Measurements from ENCODE around the gene NTRK2.

Gene NTRK2

DNA sequence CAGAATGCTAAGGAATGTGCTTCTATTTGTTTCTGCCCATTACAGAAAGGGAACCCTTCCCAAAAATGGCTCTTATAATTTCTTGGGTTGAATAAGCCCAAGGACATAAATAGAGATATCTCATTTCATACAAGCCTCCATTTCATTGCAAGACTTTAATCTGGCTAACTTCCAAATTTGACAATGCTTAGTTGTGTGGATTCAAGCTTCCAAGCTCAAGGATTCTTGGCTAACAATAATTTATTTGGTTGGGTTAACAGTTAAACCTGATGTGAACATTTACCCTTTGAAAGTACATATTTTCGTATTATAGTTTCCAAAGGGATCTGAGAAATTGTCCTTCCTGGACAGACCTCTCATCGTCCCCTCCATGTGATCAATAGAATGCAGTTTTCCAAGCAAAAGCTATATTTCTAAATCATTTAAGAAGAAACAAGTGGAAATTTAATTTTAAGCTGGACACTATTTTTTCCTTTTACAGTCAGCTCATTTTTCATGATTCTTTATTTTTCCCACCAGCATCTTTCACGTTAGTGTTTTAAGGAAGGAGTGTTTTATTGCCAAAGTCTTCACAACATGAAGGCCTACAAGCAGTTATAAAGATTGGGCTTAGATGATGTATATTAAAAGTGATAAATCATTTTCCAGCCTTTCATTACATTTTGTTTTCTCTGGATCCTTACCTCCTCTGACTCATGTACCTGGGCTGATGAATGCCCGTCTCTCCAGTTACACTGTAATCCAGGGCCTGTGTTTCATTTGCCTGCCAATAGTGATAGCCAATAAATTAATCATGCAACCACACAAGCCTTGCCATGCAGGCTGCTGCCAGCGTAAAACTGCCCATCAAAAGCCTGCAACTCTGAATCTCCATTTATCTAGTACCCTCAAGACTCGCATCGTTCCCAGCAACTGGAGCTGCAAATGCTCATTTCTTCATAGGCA, 176.7 kb downstream of the NTRK2 start:
- Histone ChIP-seq H3K36me3 (ENCODE audit: insufficient read depth, low read length) (no peaks in the 10 kb centered on the region), H3K4me1 (ENCODE audit: insufficient read depth, low read length) (peaks cover 38% of the 10 kb centered on the region), H3K4me3 (ENCODE audit: low read length) (no peak overlapping the region), H3K9me3 (ENCODE audit: low read length) (no peaks in the 10 kb centered on the region), H3K27me3 (ENCODE audit: insufficient read depth, low read length) (no peaks in the 10 kb centered on the region), H2AFZ (ENCODE audit: low read depth, low read length) (no peak overlapping the region)

DNA sequence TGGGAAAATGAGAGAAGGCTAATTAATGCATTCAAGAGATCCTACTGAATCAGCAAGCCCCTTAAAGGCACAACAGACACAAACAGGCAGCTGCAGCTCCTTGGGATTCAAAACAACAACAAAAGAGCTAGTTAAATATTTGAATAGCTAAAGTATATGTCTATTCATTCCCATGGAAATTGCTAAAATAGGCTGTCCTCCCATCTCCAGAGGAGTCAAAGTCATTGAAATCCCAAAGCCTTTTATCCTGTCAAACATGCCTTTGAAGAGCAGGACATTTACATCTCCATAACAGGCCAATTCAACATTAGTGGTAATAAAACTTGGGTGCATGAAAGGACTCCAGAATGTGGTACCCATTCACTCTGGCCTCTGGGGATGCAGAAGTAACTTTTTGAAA, 177.4 kb downstream of the NTRK2 start:
- peaks cover 45% of the 10 kb centered on the region for H3K4me1 ChIP-seq (ENCODE audit: insufficient read depth, low read length)
- H2AFZ ChIP-seq (ENCODE audit: low read depth, low read length), result no peak overlapping the region

DNA sequence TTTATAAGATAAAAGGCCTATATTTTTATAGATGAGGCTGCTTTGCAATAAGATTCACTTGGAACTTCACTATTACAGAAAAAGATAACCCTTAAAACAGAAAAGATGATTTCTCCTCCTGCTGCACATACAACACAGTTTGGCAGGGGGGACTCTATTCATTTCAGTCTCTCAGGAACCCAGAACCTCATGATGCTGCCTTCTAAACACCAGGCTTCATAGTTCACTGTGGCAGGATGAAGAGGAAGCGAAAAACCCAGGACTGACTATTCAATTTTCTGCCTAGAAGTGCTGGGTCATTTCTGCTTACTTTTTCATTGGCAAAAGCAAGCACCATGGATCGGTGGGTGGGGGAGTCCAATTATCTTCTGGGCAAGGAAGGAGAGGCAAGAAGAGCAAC, 179.5 kb downstream of the NTRK2 start:
- Histone ChIP-seq H3K36me3 (ENCODE audit: insufficient read depth, low read length) (no peaks in the 10 kb centered on the region), H3K9me3 (ENCODE audit: low read length) (no peaks in the 10 kb centered on the region), H3K27me3 (ENCODE audit: insufficient read depth, low read length) (no peaks in the 10 kb centered on the region), H3K4me1 (ENCODE audit: insufficient read depth, low read length) (peaks cover 62% of the 10 kb centered on the region), H3K4me3 (ENCODE audit: low read length) (no peak overlapping the region), H2AFZ (ENCODE audit: low read depth, low read length) (no peak overlapping the region)

More for the DNA sequence above, 177.4 kb downstream of the NTRK2 start:
- no peaks in the 10 kb centered on the region for H3K9me3 ChIP-seq (ENCODE audit: low read length)
- H3K27me3 ChIP-seq (ENCODE audit: insufficient read depth, low read length), result no peaks in the 10 kb centered on the region
- no peaks in the 10 kb centered on the region for H3K36me3 ChIP-seq (ENCODE audit: insufficient read depth, low read length)
- no peak overlapping the region for H3K4me3 ChIP-seq (ENCODE audit: low read length)

DNA sequence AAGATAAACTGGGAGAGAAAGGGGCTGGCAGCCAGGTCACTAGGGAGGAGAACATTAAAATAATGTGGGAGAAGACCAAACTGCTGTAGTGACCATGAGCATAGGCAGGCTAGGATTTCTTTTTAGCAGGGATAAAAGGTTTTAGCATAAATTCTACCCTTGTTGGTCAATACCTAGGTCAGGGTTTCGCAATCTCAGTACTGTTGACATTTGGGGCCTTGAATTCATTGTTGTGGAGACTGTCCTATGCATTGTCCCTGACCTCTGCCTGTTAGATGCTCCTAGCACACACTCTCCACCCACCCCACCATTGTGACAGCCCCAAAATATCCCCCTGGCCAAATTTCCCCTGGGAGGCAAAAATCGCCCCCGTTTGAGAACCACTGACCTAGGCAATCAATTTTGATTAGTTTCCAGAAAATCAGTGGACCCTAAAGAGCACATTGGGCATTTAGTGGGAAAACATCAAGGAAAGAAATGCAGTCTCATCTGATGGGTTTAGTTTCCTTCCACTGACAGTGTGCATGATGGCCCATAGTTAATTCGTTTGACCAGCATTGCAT, 181.4 kb downstream of the NTRK2 start:
- no peaks in the 10 kb centered on the region for H3K27me3 ChIP-seq (ENCODE audit: insufficient read depth, low read length)
- no peaks in the 10 kb centered on the region for H3K36me3 ChIP-seq (ENCODE audit: insufficient read depth, low read length)

DNA sequence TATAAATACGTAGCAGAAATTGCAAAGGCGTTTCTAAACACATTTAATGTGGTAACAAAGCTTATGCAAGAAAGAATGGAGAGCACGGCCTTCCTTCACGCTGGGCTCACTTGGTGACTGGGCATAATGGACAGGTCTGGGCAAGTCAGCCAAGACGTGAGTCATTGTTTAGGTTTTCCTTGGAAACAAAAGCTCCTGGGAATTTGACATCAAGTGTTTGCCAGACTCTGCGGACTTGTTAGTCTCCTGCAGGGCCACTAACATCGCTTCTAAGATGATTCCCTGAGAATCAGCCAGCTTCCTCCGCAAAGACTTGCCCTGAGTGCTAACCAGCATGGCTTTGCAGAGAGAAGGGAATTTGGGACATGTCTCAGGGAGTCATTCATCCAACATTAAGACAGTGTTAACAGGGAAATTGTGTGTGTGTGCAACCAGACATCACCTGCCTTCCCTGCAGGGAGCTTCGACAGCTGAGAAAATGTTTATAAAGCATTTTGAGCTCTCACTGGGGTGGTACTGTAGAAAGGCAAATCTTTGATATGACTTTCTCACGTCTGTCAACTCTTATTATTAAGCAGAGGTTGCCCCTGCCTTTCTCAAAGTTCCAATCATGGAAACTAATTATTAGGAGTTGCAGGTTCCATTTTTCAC, 182.5 kb downstream of the NTRK2 start:
- Histone ChIP-seq H3K4me3 (ENCODE audit: low read length) (no peak overlapping the region), H3K36me3 (ENCODE audit: insufficient read depth, low read length) (no peaks in the 10 kb centered on the region), H3K27me3 (ENCODE audit: insufficient read depth, low read length) (no peaks in the 10 kb centered on the region), H3K9me3 (ENCODE audit: low read length) (no peaks in the 10 kb centered on the region), H2AFZ (ENCODE audit: low read depth, low read length) (no peak overlapping the region), H3K4me1 (ENCODE audit: insufficient read depth, low read length) (peaks cover 48% of the 10 kb centered on the region)

More for the DNA sequence above, 181.4 kb downstream of the NTRK2 start:
- Histone ChIP-seq H3K9me3 (ENCODE audit: low read length) (no peaks in the 10 kb centered on the region), H2AFZ (ENCODE audit: low read depth, low read length) (no peak overlapping the region), H3K4me3 (ENCODE audit: low read length) (no peak overlapping the region), H3K4me1 (ENCODE audit: insufficient read depth, low read length) (peaks cover 58% of the 10 kb centered on the region)

DNA sequence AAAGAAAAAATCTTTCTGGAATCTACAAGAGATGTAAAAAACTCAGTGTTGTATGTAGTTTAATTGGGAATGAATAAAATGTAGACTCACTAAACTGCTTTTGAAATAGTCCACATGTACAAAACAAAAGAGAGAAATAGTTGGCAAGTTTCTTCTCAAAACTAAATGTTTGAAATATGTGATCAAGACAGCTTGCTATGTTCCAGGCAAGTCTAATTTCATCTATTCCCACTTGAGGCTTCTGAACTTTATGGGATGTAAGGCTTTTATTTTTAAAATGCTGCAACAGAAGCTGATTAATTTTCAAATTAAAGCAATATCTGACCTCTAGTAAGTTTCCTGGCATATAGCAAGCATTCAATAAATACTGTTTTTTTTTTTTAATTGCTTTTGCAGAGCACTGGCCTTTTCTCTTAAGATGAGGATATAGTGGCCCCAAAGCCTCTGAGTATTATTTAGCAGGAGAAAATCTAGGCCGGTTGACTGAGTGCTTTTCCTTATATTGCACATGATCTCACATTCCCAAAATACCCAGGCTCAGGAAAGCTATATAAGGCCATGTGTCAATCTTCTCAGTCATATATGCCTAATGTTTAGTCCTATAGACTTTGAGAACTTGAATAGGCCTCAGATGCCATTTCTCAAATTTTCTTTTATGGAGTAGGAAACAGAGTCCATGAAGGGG, 183.2 kb downstream of the NTRK2 start:
- Histone ChIP-seq H3K36me3 (ENCODE audit: insufficient read depth, low read length) (no peaks in the 10 kb centered on the region), H3K27me3 (ENCODE audit: insufficient read depth, low read length) (no peaks in the 10 kb centered on the region), H3K9me3 (ENCODE audit: low read length) (no peaks in the 10 kb centered on the region), H3K4me3 (ENCODE audit: low read length) (no peak overlapping the region), H3K4me1 (ENCODE audit: insufficient read depth, low read length) (peaks cover 45% of the 10 kb centered on the region), H2AFZ (ENCODE audit: low read depth, low read length) (no peak overlapping the region)

DNA sequence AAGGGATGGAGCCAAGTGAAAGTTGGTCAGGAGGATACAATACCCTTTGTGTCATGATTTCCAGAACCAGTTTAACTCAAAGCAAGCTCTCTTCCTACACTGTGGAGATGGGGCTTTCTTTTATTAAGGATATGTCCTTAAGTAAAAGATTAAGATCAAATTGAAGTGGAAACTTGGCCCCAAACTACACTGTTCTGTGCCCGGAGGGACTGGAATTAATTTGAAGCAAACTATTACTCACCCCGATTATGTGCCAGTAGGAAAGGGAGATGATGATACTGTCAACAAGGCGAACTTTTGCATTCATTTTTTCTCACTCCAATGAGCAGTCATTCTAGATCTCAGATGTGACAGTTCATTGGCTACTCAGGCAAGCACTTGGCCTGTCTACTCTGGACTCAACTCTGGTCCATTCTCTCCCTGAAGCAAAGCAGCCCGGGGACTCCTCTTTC, 186.7 kb downstream of the NTRK2 start:
- peaks cover 57% of the 10 kb centered on the region for H3K4me1 ChIP-seq (ENCODE audit: insufficient read depth, low read length)

DNA sequence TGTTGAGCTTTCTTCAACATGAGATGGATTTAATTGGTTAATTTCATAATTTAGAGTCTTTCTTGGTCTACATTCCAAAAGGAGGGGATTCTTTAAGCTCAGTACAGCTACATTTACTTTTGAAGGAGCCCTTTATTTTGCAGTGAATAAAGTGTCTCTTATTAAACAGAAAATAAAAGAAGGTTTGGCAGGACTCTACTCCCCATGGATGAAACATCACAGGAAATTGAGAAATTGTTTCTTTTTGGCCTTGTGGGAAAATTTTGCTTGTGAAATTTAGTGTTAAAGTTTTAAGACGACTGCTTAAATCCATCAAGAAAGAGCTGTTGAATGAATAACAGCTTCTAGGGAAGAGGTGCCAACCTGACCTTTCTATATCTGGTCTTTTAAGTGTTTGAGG, 187.7 kb downstream of the NTRK2 start:
- H3K9me3 ChIP-seq (ENCODE audit: low read length), result no peaks in the 10 kb centered on the region
- H2AFZ ChIP-seq (ENCODE audit: low read depth, low read length), result no peak overlapping the region
- peaks cover 57% of the 10 kb centered on the region for H3K4me1 ChIP-seq (ENCODE audit: insufficient read depth, low read length)
- no peaks in the 10 kb centered on the region for H3K36me3 ChIP-seq (ENCODE audit: insufficient read depth, low read length)
- H3K27me3 ChIP-seq (ENCODE audit: insufficient read depth, low read length), result no peaks in the 10 kb centered on the region
- H3K4me3 ChIP-seq (ENCODE audit: low read length), result no peak overlapping the region

More for the DNA sequence above, 186.7 kb downstream of the NTRK2 start:
- Histone ChIP-seq H3K27me3 (ENCODE audit: insufficient read depth, low read length) (no peaks in the 10 kb centered on the region), H2AFZ (ENCODE audit: low read depth, low read length) (no peak overlapping the region), H3K9me3 (ENCODE audit: low read length) (no peaks in the 10 kb centered on the region), H3K36me3 (ENCODE audit: insufficient read depth, low read length) (no peaks in the 10 kb centered on the region), H3K4me3 (ENCODE audit: low read length) (no peak overlapping the region)

DNA sequence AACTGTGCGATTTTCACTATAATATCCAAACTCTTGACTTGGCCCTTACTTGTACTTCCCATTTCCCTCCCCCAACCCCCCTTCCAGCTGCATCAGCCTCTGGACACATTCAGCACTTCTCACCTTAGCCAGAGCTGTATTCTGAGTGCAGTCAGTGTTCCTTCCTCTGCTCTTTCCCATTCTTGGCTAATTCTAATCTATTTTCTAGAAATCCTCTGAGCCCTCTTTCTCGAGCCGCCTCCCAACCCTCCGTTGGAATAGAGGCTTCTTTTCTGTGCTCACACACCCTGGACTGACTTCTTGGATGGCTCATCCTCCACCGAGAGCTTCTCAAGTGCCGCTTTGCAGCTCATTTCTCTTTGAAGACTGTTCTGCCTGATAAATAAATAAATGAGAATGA, 188.8 kb downstream of the NTRK2 start:
- Histone ChIP-seq H3K4me1 (ENCODE audit: insufficient read depth, low read length) (peaks cover 57% of the 10 kb centered on the region), H3K9me3 (ENCODE audit: low read length) (no peaks in the 10 kb centered on the region), H3K27me3 (ENCODE audit: insufficient read depth, low read length) (no peaks in the 10 kb centered on the region)

DNA sequence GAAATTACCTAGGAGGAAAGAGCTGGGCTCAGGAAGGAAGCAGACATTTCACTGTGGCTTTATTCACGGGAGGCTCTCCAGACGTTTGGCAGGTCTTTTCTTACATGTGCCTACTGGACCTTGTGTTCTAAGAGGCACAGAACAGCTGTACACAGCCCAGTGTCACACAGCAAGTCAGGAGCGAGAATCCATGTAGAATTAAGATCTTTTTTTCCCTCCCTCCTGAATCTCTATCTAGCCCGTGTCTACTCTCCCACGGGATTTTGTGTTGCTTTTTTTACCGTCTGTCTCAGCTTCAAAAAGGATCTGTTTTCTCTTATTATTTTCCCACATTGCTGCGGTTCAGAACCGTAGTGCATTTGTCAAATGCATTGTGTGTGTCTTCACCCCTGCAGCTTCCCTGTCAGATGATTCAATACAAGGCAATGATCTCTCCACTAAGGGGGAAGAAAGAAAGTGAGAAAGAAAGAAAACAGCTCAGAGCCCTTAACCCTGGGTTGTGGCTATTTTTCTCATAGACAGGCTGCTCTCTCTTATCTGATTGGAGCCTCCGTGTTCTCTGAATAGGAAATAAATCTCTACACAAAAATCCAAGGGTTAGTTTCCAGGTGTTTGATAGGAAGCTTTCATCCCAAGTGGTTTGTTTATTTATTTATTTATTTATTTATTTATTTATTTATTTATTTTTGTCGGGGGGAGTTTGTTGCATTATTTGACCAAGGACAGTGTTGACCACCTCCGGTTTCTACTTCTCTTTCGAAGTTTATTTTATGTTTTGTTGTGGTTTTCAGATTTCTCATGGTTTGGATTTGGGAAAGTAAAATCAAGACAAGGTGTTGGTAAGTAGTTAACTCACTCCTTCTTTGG, 191.0 kb downstream of the NTRK2 start:
- Histone ChIP-seq H3K9me3 (ENCODE audit: low read length) (no peaks in the 10 kb centered on the region), H3K27me3 (ENCODE audit: insufficient read depth, low read length) (no peaks in the 10 kb centered on the region), H2AFZ (ENCODE audit: low read depth, low read length) (no peak overlapping the region), H3K4me1 (ENCODE audit: insufficient read depth, low read length) (peaks cover 68% of the 10 kb centered on the region), H3K4me3 (ENCODE audit: low read length) (peak overlapping the region; percentile 29), H3K36me3 (ENCODE audit: insufficient read depth, low read length) (no peaks in the 10 kb centered on the region)

More for the DNA sequence above, 188.8 kb downstream of the NTRK2 start:
- Histone ChIP-seq H3K4me3 (ENCODE audit: low read length) (no peak overlapping the region), H3K36me3 (ENCODE audit: insufficient read depth, low read length) (no peaks in the 10 kb centered on the region), H2AFZ (ENCODE audit: low read depth, low read length) (no peak overlapping the region)

DNA sequence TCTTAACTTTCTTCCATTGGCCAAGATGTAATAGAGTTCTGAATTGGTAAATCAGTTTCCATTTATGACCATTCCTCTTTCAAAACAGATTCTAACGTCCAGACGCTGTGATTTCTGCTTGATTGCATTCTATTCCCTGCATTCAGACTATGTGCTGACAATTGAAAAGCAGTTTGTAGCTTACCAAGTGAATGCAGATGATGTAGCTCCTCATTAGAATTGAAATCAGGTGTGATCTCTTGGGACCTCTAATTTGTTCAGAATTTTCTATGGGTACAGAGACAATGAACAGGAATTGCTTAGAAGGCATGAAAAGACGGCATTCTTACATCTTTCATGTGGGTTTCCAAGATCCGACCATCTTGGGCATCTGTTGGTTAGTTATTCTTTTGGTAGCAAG, 191.9 kb downstream of the NTRK2 start:
- Histone ChIP-seq H3K4me3 (ENCODE audit: low read length) (peak overlapping the region; percentile 29), H3K4me1 (ENCODE audit: insufficient read depth, low read length) (peaks cover 69% of the 10 kb centered on the region), H3K36me3 (ENCODE audit: insufficient read depth, low read length) (no peaks in the 10 kb centered on the region), H3K27me3 (ENCODE audit: insufficient read depth, low read length) (no peaks in the 10 kb centered on the region), H3K9me3 (ENCODE audit: low read length) (no peaks in the 10 kb centered on the region), H2AFZ (ENCODE audit: low read depth, low read length) (no peak overlapping the region)

DNA sequence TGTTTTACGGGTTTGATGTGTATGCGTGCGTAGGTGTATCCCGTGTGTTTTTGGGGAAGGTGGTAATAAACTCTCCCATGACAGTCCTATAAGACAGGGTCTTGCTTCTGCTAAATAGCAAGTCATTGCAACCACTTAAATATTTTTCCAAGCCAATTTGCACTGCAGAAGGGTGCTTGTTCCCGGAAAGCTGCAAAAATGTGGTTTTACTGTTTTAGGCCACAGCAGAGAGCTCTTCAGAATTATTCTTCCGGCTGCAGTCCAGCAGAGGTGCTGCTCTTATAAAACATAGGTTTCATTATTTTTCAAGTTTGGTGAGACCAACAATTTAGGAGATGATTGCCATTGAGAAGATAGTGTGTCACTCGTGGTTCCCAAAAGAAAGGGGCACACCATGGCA, 192.8 kb downstream of the NTRK2 start:
- H3K4me3 ChIP-seq (ENCODE audit: low read length), result peak overlapping the region; percentile 0
- H3K36me3 ChIP-seq (ENCODE audit: insufficient read depth, low read length), result no peaks in the 10 kb centered on the region
- no peaks in the 10 kb centered on the region for H3K9me3 ChIP-seq (ENCODE audit: low read length)

More for the DNA sequence above, 192.8 kb downstream of the NTRK2 start:
- Histone ChIP-seq H2AFZ (ENCODE audit: low read depth, low read length) (no peak overlapping the region), H3K4me1 (ENCODE audit: insufficient read depth, low read length) (peaks cover 66% of the 10 kb centered on the region), H3K27me3 (ENCODE audit: insufficient read depth, low read length) (no peaks in the 10 kb centered on the region)

All from neuron (in vitro differentiated cells).